ENCODE data around the gene PRDM11. TPM values are rescaled to one million over a fixed set of nuclear protein-coding genes. Genes with fewer than 3 reads are reported as not detected.

The PRDM11 gene
- total and polyA plus RNA-seq, 10 of the 15 experiments (the other 5 are each of a cell fraction or from before 2014, with no cell fraction given), result 0.03 to 2.4 (median 0.53) TPM

DNA sequence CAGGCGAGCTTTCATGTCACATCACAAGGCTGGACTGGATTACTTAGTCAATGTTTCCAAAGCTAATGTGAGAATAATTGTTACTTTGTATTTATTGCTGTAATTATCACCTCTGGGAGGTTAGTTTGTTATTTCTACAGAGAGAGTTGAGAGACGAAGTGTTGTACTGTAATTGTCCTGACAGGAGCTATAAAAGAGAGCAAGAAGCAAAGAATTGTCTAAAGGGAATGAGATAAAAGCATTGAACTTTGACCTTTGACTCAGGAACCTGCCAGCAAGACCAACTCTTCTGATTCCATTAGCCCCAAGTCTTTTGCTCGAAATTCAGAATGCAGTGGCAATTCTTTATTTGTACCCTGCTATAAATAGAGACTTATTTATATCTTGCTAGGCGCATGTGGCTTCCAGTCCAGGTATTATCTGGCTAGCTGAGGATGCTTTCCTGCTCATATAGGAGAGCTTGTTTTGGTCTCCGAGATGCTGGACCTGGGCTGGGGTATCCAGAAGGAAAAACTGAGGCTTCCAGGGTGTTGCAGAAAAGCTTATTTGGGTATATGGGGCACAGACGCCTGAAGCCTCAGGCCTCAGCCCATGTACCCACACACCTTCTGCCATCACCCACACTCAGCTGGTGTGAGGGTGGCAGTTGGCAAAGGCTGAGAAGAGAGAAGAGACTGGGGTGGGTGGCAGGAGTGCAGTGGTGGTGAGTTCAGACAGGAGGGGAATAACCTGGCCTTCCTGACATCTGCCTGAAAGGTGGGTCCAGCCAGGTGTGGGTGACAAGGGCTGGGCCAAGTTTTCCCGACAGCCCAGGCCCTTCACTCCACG lies 99.0 kb downstream of the PRDM11 start (continued):
- TF ChIP-seq, protein P1, sequence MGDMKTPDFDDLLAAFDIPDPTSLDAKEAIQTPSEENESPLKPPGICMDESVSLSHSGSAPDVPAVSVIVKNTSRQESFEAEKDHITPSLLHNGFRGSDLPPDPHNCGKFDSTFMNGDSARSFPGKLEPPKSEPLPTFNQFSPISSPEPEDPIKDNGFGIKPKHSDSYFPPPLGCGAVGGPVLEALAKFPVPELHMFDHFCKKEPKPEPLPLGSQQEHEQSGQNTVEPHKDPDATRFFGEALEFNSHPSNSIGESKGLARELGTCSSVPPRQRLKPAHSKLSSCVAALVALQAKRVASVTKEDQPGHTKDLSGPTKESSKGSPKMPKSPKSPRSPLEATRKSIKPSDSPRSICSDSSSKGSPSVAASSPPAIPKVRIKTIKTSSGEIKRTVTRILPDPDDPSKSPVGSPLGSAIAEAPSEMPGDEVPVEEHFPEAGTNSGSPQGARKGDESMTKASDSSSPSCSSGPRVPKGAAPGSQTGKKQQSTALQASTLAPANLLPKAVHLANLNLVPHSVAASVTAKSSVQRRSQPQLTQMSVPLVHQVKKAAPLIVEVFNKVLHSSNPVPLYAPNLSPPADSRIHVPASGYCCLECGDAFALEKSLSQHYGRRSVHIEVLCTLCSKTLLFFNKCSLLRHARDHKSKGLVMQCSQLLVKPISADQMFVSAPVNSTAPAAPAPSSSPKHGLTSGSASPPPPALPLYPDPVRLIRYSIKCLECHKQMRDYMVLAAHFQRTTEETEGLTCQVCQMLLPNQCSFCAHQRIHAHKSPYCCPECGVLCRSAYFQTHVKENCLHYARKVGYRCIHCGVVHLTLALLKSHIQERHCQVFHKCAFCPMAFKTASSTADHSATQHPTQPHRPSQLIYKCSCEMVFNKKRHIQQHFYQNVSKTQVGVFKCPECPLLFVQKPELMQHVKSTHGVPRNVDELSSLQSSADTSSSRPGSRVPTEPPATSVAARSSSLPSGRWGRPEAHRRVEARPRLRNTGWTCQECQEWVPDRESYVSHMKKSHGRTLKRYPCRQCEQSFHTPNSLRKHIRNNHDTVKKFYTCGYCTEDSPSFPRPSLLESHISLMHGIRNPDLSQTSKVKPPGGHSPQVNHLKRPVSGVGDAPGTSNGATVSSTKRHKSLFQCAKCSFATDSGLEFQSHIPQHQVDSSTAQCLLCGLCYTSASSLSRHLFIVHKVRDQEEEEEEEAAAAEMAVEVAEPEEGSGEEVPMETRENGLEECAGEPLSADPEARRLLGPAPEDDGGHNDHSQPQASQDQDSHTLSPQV (IDR thresholded peaks at IDR 0.05), result no peak
- TF ChIP-seq SUPT20H (IDR thresholded peaks at IDR 0.05; ENCODE audit: borderline replicate concordance, control insufficient read depth, low read depth, low read length) (no peak), SIN3A (IDR thresholded peaks at IDR 0.05; ENCODE audit: low read depth, low read length) (no peak), CREB1 (IDR thresholded peaks at IDR 0.05; ENCODE audit: low read depth) (no peak), RUNX3 (IDR thresholded peaks at IDR 0.05; ENCODE audit: low read length) (no peak), BHLHE40 (IDR thresholded peaks at IDR 0.05; ENCODE audit: borderline replicate concordance in 1 of 2, low read depth in 2 of 2, low read length in 1 of 2) (no peak)
- TF ChIP-seq, protein P2, sequence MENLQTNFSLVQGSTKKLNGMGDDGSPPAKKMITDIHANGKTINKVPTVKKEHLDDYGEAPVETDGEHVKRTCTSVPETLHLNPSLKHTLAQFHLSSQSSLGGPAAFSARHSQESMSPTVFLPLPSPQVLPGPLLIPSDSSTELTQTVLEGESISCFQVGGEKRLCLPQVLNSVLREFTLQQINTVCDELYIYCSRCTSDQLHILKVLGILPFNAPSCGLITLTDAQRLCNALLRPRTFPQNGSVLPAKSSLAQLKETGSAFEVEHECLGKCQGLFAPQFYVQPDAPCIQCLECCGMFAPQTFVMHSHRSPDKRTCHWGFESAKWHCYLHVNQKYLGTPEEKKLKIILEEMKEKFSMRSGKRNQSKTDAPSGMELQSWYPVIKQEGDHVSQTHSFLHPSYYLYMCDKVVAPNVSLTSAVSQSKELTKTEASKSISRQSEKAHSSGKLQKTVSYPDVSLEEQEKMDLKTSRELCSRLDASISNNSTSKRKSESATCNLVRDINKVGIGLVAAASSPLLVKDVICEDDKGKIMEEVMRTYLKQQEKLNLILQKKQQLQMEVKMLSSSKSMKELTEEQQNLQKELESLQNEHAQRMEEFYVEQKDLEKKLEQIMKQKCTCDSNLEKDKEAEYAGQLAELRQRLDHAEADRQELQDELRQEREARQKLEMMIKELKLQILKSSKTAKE (IDR thresholded peaks at IDR 0.05; ENCODE audit: low read depth, poor library complexity, severe bottlenecking), result no peak
- TF ChIP-seq, protein P3, sequence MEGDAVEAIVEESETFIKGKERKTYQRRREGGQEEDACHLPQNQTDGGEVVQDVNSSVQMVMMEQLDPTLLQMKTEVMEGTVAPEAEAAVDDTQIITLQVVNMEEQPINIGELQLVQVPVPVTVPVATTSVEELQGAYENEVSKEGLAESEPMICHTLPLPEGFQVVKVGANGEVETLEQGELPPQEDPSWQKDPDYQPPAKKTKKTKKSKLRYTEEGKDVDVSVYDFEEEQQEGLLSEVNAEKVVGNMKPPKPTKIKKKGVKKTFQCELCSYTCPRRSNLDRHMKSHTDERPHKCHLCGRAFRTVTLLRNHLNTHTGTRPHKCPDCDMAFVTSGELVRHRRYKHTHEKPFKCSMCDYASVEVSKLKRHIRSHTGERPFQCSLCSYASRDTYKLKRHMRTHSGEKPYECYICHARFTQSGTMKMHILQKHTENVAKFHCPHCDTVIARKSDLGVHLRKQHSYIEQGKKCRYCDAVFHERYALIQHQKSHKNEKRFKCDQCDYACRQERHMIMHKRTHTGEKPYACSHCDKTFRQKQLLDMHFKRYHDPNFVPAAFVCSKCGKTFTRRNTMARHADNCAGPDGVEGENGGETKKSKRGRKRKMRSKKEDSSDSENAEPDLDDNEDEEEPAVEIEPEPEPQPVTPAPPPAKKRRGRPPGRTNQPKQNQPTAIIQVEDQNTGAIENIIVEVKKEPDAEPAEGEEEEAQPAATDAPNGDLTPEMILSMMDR (IDR thresholded peaks at IDR 0.05 in 2 of 3, conservative IDR thresholded peaks at IDR 0.05 in 1 of 3; ENCODE audit: control insufficient read depth in 2 of 3, extremely low read depth in 1 of 3, insufficient read depth in 1 of 3, low read depth in 3 of 3, low read length in 3 of 3), result no peak
